Inflammatory macrophage (primary cell): ENCODE results near the gene RAP1GAP.

Source experiments
- DNase-seq, 2 donors: peaks; one replicate each; pipeline ENCODE4 v3.0.0-alpha.2; 2020 to 2022
- total RNA-seq, 18 experiments: gene quantifications; one replicate each; lab custom pipeline; 2026; ENCODE audit warnings: mixed read lengths in 6 of 18, inconsistent platforms in 2 of 18; lab: John Stamatoyannopoulos, UW

RAP1GAP gene
- total RNA-seq = 2.7 to 49.5 (median 14.3) reads per million in 18 experiments

DNA sequence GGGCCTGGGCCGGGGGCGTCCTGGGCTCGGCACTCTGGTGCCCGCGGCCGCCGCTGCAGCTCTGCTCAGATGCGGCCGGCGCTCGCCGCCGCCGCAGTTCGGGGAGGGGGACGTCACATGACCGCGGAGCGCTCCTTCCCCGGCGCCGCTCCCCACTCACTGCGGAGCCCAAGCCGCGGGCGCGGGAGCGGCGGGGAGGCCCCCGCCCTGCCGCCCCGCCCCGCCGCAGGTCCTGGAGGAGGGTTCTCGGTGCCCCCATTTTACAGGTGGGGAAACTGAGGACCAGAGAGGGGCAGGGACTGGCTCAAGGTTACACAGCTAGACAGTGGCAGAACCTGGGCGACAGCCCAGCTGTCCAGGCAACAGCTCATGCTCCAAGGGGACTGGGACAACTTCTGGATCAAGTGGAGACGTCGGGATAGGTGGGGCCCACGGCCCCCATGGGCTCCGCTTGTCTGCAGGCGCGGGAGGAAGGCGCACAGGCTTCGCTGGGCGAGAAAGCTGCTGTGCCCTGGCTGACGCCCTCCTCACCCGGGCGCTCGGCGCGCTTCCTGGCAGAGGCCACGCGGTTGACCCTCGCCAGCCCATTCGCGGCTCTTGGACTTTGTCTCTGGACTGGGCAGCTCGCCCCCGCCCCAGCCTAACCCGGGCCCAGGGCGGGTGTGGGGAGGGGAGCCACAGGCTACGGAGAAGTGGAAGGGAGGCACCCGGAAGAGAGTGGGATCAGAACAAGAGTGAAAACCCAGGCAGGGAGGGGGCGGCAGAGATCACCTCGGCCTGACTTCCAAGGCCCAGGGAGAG is at the start of gene RAP1GAP:
Gene RAP1GAP (minus strand): TSS at position 100 of the 801 bp plus-strand sequence. CDS start 49,325 bp downstream, outside the sequence.
- DNase-seq = peak in 1 of 2 donors; percentile 59

- no peak for DNase-seq
Measured at GRCh38 chr1:21716169-21716568, 47.0 kb upstream of the RAP1GAP start.

- DNase-seq = no peak
Measured at GRCh38 chr1:21707891-21708290, 38.7 kb upstream of the RAP1GAP start.

DNA sequence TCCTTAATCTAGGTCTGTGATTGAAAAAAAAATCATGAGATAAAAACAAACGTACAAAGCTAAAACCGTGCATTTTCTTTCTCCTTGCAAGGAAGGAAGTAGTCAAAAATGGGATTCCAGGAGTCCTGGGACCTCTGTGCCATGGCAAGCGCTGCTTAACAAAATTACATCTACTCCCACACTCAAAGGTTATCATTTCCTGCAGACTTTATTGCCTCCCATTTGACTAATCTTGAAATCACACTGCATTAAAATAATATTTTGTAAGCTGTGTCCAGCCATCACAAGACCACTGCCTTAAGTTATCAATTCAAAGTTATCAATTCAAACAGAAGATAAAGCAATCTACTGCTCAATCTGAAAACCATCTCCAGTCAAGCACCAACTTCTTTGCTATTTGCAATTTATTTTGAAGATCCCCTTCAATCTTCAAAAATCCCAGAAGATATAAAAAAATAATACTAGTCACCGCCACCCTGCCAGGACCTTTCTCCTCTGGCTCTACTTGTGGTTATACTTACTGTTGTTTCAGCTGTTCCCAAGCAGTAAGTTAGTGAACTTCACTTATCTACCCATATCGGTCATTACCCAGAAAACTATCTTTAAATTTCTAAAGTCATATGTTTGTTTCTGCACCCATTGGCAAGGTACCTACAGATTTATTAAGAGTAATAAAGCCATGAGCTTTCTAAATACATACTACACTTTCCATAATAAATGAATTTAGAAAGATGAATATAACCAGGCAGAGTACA is 38.1 kb upstream of the RAP1GAP start:
- DNase-seq = no peak

DNA sequence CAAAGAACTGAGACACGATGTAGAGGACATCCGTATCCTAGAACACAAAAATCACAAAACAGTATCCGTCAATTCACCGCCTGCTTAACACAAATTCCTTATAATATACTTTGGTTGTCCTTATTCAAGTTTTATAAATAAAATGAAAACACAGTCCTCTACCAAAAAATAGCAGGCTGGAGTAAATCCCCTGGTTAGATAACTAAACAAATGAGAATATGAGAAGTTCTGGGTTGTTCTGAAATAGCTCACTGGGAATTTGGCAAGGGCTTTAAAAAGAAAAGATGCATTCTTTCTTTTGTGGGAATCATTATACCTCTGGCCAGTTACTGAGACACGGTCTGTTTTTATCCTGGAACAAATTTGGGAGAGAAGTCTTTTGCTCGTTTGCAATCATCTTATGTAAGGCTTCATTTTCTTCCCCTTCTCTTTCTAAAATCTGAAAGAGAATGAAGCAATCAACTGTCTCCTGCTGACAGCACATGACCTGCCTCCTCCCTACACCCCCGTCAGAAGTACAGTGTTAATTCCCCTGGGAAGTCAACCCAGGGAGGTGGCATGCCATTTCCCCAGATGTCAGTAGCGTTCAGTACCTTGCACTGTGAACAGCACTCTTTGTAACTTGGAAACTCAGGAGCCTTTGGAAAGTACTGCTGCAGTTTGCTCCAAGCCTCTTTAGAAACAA is 37.1 kb upstream of the RAP1GAP start:
- DNase-seq = peak; percentile 77 to 80

DNA sequence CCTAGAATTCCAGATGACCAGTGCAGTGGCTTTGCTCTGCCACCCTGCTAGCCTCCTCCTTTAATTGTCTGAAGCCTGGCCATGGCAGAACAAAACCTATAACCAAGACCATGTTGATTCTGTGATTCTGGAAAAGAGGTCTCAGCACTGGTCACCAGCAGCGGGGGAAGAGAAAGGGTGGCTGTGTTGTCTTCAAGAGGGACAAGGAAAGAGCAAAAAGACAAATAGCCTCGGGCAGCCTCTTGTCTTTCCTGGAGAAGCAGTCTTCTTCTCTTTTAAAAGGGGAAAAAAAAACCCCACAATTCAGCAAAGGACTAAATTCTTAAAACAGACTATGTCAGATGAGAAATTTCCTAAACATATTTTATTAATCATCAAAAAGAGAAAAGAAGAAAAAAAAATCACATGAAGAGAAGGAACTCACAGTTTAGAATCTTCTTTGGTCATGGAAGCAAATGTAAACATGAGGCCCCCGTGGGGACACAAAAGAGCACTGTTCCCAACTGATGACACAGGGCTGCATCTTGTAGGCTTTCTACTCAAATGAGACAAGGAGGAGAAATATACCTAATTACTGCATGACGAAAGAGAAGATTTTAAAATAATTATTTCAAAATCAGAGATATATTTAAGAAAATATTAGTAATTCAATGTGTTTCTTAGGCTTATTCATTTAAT is 36.3 kb upstream of the RAP1GAP start:
- no peak for DNase-seq

- DNase-seq = no peak
Measured at GRCh38 chr1:21704145-21704544, 35.0 kb upstream of the RAP1GAP start.

DNA sequence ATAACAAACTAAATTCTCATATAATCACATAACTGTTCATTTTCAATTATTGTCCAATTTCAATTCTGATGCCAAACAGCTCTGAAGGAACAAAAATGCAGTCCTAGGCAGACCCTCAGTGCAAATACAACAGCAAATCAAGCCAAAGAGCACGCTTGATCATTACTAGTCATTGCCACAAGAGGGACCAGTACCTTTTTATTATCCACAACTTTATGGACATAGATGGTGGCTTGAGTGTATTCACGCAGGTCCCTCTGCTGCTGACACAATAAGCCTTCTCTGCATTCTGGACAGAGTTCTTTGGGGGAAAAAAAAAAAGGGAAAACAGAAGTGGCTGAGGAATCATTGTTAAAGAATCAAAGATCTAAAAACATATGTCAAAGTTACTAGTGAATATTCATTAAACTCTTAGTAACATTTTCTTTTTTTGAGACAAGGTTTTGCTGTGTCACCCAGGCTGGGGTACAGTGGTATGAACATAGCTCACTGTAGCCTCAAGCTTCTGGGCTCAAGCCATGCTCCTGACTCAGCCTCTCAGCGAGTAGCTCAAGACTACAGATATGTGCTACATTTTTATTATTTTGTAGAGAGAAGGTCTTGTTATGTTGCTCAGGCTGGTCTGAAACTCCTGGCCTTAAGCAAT is 34.3 kb upstream of the RAP1GAP start:
- peak; percentile 20 to 43 for DNase-seq

DNA sequence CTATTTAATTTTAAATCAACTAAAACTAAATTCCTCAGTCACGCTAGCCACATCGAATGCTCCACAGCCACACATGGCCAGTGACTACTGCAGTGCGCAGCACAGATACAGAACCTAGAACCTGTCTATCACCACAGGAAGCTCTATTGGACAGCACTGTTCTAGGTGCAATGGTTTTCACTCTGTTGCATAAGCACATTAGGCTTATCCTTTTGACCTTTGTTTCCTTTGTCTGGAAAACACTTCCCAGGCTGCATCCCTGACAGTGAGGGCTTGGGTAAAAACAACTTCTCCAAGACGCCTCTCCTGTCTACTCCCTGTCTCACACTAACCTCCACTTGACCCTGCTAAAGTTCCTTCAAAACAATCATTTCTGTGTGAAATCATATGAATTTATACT is 33.6 kb upstream of the RAP1GAP start:
- DNase-seq = no peak

GRCh38 chr1:21701401-21701800 is 32.2 kb upstream of the RAP1GAP start:
- no peak for DNase-seq

DNA sequence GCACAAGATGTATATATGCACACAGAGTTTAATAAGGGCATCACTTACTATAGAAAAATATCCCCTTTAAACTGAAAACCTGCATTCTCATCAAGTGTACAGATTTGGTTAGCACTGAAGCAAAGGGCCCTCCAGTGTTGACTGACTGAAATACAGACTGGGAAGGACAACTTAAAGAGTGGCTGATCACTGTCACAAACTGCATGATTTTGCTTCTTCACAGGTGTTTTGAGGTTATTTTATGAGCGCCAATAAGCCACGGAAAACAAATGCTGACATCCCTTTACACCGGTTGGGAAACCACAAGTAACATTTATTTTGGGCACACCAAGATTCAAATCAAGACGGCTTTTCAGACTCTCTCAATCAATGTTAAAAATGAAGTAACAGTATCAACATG is 30.9 kb upstream of the RAP1GAP start:
- no peak for DNase-seq

DNA sequence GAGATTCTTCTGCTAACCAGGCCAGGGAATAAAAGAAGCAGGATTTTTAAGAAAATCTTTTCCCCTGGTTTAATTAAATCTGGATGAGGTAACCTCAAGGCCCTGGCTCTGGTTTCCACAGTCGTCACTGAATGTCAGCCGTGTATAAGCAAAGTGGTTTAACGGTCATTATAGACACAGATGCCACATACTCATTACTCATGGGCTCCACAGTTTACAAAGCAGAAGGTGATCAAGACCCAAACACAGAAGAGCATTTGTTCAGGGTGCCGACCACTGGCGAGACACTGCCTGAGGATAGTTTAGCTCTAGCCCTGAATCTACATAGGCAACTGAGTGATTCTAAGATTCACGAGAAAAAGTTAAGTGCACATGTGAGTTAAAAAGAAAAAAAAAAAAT is 27.8 kb upstream of the RAP1GAP start:
- no peak for DNase-seq

DNA sequence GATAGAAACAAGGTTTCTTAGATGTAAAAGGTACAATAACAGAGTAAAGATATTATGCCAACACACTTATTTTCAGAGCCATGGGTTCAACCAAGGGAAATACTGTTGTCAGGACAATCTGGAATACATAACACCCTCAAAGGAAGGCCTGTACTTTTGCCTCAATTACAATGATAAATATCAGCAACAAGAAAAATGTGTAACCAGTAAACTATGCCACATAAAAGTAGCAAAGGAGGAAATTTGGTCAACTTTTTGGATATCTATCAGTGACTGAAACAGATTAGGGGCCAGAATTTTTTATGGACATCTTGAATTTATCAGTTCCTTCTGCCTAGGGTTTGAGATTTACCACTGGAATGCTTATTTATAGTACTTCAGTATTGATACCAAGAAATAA is 24.6 kb upstream of the RAP1GAP start:
- no peak for DNase-seq

DNA sequence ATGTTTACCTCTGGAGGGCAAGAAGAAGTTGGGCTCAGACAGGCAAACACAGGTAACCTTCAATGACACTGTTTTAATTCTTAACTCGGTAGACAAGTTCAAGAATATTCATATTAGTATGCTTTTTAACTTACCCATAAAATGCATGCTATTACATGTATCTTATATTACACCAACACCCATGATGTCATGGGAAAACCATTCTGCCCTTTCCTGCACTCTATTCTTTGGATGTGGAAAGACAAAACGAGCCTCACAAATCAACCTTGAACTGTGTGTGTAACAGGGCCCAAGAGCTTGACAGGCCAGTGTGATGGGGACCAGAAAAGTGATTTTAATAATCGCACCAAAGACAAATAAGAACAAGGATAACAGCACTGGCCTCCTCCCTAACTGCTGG is 22.6 kb upstream of the RAP1GAP start:
- DNase-seq = no peak

- DNase-seq = no peak
Measured at GRCh38 chr1:21689661-21690372, 20.7 kb upstream of the RAP1GAP start.

DNA sequence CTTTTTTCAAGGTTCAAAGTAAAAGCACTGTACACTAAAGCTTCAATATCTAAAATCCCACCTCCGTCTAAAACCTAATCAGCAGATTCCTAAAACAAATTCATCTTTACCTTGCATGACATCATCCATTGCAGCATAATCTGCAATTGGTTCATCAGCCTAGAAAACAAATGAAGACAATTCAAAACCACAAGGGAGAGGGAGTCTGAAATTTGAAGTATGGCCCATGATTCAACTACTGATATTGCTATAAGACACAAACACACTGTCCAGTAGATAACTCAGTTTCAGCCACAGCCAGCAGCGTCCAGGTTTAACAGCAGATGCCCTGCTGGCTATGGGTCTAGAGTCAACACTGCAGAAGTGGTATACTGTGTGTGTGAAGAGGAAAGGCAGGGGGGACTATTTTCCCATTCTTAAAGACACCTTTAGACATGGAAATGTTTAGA is 17.9 kb upstream of the RAP1GAP start:
- no peak for DNase-seq

- DNase-seq = peak in 1 of 2 donors; percentile 13
Measured at GRCh38 chr1:21685946-21686678, 17.0 kb upstream of the RAP1GAP start.

- DNase-seq = no peak
Measured at GRCh38 chr1:21681426-21681825, 12.3 kb upstream of the RAP1GAP start.

GRCh38 chr1:21680918-21681317 is 11.8 kb upstream of the RAP1GAP start:
- DNase-seq = no peak

GRCh38 chr1:21680381-21680780 is 11.2 kb upstream of the RAP1GAP start:
- no peak for DNase-seq

GRCh38 chr1:21677168-21677567 is 8.0 kb upstream of the RAP1GAP start:
- DNase-seq = no peak
